H1 (cell line): Measurements from ENCODE around the gene CAMK2D. TPM values are rescaled to one million over a fixed set of nuclear protein-coding genes. Genes with fewer than 3 reads are reported as not detected.

Experiments used
- CTCF ChIA-PET: fragments of 300-600 bp; sonication (Branson Sonifier 250); formaldehyde crosslinking; loops from one replicate; lab custom pipeline; 2021; ENCODE audit not compliant: partially characterized antibody; lab: Charles Lee
- POLR2A ChIA-PET: fragments of 300-600 bp; sonication (Branson Sonifier 250); formaldehyde crosslinking; loops from one replicate; lab custom pipeline; 2021; ENCODE audit warnings: inconsistent platforms; ENCODE audit not compliant: partially characterized antibody; lab: Charles Lee
- DNase-seq, 2 experiments: peaks; one replicate each; pipeline versions ENCODE4 v3.0.0 to v3.0.0-alpha.2; 2010 to 2022; ENCODE audit warnings: low spot score in 2 of 2, low read depth in 1 of 2, mixed read lengths in 1 of 2
- FAIRE-seq: peaks from 2 replicates; lab custom pipeline; 2011; peaks lifted over from hg19 to GRCh38; lab: Jason Lieb, UNC
- H2AFZ ChIP-seq: 2 replicates; pipeline ENCODE4 v1.8.1; 2012; ENCODE audit warnings: low read length, inconsistent platforms
- H2AK5ac ChIP-seq: 2 replicates; pipeline ENCODE4 v1.6.1; 2013; ENCODE audit warnings: low read depth, low read length
- H2BK120ac ChIP-seq: replicated peaks from 2 replicates; pipeline ENCODE3; 2013; ENCODE audit warnings: low read depth, low read length, inconsistent platforms
- H2BK12ac ChIP-seq: 2 replicates; pipeline ENCODE4 v1.6.1; 2013; ENCODE audit warnings: low read depth, low read length
- H2BK15ac ChIP-seq: 2 replicates; pipeline ENCODE4 v1.6.1; 2013; ENCODE audit warnings: low read length
- H2BK20ac ChIP-seq: 2 replicates; pipeline ENCODE4 v1.6.1; 2013; ENCODE audit warnings: low read length
- H2BK5ac ChIP-seq: 2 replicates; pipeline ENCODE4 v1.6.1; 2013; ENCODE audit warnings: low read depth, low read length
- H3K14ac ChIP-seq: 2 replicates; pipeline ENCODE4 v1.6.1; 2013; ENCODE audit warnings: inconsistent platforms; ENCODE audit not compliant: insufficient read length
- H3K18ac ChIP-seq: 2 replicates; pipeline ENCODE4 v1.6.1; 2013; ENCODE audit warnings: low read length; ENCODE audit errors: extremely low read depth
- H3K23ac ChIP-seq: 2 replicates; pipeline ENCODE4 v1.6.1; 2013; ENCODE audit warnings: inconsistent platforms; ENCODE audit not compliant: insufficient read length
- H3K23me2 ChIP-seq: 2 replicates; pipeline ENCODE4 v1.6.1; 2013; ENCODE audit warnings: low read depth, low read length
- H3K27ac ChIP-seq: 2 replicates; pipeline ENCODE4 v1.6.1; 2011; ENCODE audit warnings: low read depth, low read length, inconsistent platforms
- H3K27me3 ChIP-seq, 4 experiments: replicated peaks in 1 of 4; 1 replicate in 1 of 4; 2 replicates in 3 of 4; pipeline versions ENCODE4 v1.6.1 to v1.8.1; 2011 to 2013; ENCODE audit warnings: low read length in 3 of 4, mild to moderate bottlenecking in 3 of 4, inconsistent platforms in 2 of 4, mixed read lengths in 2 of 4, moderate library complexity in 1 of 4; ENCODE audit not compliant: control insufficient read depth in 3 of 4, insufficient read depth in 3 of 4; ENCODE audit errors: extremely low read depth in 1 of 4
- H3K36me3 ChIP-seq, 4 experiments: 2 replicates each; pipeline versions ENCODE4 v1.6.1 to v1.8.1; 2011 to 2013; ENCODE audit warnings: mild to moderate bottlenecking in 4 of 4, low read length in 3 of 4, moderate library complexity in 2 of 4, control low read depth in 1 of 4, inconsistent platforms in 1 of 4; ENCODE audit not compliant: insufficient read depth in 4 of 4, control insufficient read depth in 2 of 4
- H3K4ac ChIP-seq: replicated peaks from 2 replicates; pipeline ENCODE3; 2013; ENCODE audit warnings: low read length, low read depth, mixed read lengths, inconsistent platforms; ENCODE audit not compliant: insufficient read length
- H3K4me1 ChIP-seq, 4 experiments: replicated peaks in 1 of 4; 1 replicate in 1 of 4; 2 replicates in 3 of 4; pipeline versions ENCODE4 v1.6.1 to v1.8.1; 2011 to 2013; ENCODE audit warnings: low read length in 3 of 4, inconsistent platforms in 2 of 4, mixed read lengths in 1 of 4; ENCODE audit not compliant: insufficient read depth in 4 of 4, control insufficient read depth in 3 of 4
- H3K4me2 ChIP-seq, 2 experiments: 2 replicates each; pipeline versions ENCODE4 v1.6.1 to v1.8.1; 2011 to 2013; ENCODE audit warnings: low read depth in 2 of 2, low read length in 2 of 2, control low read depth in 1 of 2, inconsistent platforms in 1 of 2, mild to moderate bottlenecking in 1 of 2; ENCODE audit not compliant: insufficient read depth in 1 of 2
- H3K4me3 ChIP-seq, 4 experiments: fragments of 200-600, 300-600 bp in 1 of 4; sonication (generic), shearing (Covaris generic), sonication (Bioruptor Twin) in 1 of 4; 2 replicates each; pipeline versions ENCODE4 v1.5.1 to v1.8.1; 2011 to 2016; ENCODE audit warnings: low read length in 4 of 4, low read depth in 3 of 4, control low read depth in 2 of 4, inconsistent platforms in 2 of 4, mild to moderate bottlenecking in 2 of 4, mixed read lengths in 1 of 4, moderate library complexity in 1 of 4; ENCODE audit not compliant: insufficient read depth in 2 of 4; ENCODE audit errors: extremely low read depth in 1 of 4
- H3K56ac ChIP-seq: replicated peaks from 2 replicates; pipeline ENCODE3; 2013; ENCODE audit warnings: low read depth, mild to moderate bottlenecking, mixed read lengths, low read length, inconsistent platforms; ENCODE audit not compliant: insufficient read length
- H3K79me1 ChIP-seq: 2 replicates; pipeline ENCODE4 v1.6.1; 2013; ENCODE audit warnings: low read depth, low read length, control low read depth
- H3K79me2 ChIP-seq, 2 experiments: 2 replicates each; pipeline versions ENCODE4 v1.6.1 to v1.8.1; 2012 to 2013; ENCODE audit warnings: low read length in 2 of 2, mild to moderate bottlenecking in 2 of 2, inconsistent platforms in 1 of 2; ENCODE audit not compliant: insufficient read depth in 2 of 2, control insufficient read depth in 1 of 2
- H3K9ac ChIP-seq, 4 experiments: replicated peaks in 1 of 4; 1 replicate in 1 of 4; 2 replicates in 3 of 4; pipeline versions ENCODE4 v1.6.1 to v1.8.1; 2011 to 2013; ENCODE audit warnings: low read depth in 3 of 4, low read length in 3 of 4, control low read depth in 2 of 4, mild to moderate bottlenecking in 2 of 4, moderate library complexity in 2 of 4, inconsistent platforms in 1 of 4; ENCODE audit errors: extremely low read depth in 1 of 4
- H3K9me3 ChIP-seq, 2 experiments: 2 replicates each; pipeline versions ENCODE4 v1.6.1 to v1.8.1; 2012 to 2013; ENCODE audit warnings: mild to moderate bottlenecking in 2 of 2, moderate library complexity in 2 of 2, control low read depth in 1 of 2, inconsistent platforms in 1 of 2, low read depth in 1 of 2, low read length in 1 of 2, mixed read lengths in 1 of 2; ENCODE audit not compliant: insufficient read depth in 2 of 2
- H4K20me1 ChIP-seq, 2 experiments: replicated peaks in 1 of 2; 2 replicates each; pipeline versions ENCODE3 to v1.8.1; 2011 to 2013; ENCODE audit warnings: inconsistent platforms in 2 of 2, low read length in 2 of 2, mild to moderate bottlenecking in 1 of 2; ENCODE audit not compliant: insufficient read depth in 2 of 2, control insufficient read depth in 1 of 2
- H4K5ac ChIP-seq: 2 replicates; pipeline ENCODE4 v1.6.1; 2013; ENCODE audit warnings: low read length, low read depth, mixed read lengths, inconsistent platforms; ENCODE audit not compliant: insufficient read length
- H4K8ac ChIP-seq: 2 replicates; pipeline ENCODE4 v1.8.0; 2013; ENCODE audit warnings: mild to moderate bottlenecking, moderate library complexity, low read length, inconsistent platforms; ENCODE audit not compliant: insufficient read depth; ENCODE audit errors: extremely low read depth
- H4K91ac ChIP-seq: replicated peaks from 2 replicates; pipeline ENCODE3; 2013; ENCODE audit warnings: low read length, mixed read lengths, inconsistent platforms; ENCODE audit not compliant: insufficient read length
- ATF3 ChIP-seq: IDR thresholded peaks from 2 replicates; pipeline ENCODE4 v1.6.1; 2011; ENCODE audit warnings: low read depth, mild to moderate bottlenecking, low read length; ENCODE audit not compliant: insufficient read depth
- CHD2 ChIP-seq: IDR thresholded peaks from 2 replicates; pipeline ENCODE4 v1.6.1; 2012; ENCODE audit warnings: low read length, improper control_type of control experiment
- CTCF ChIP-seq, 3 experiments: IDR thresholded peaks; 1 replicate in 2 of 3; 2 replicates in 1 of 3; pipeline versions ENCODE4 v1.5.1 to v1.6.1; 2011; ENCODE audit warnings: low read length in 3 of 3, mild to moderate bottlenecking in 3 of 3, inconsistent platforms in 2 of 3, low read depth in 1 of 3, moderate library complexity in 1 of 3; ENCODE audit not compliant: insufficient read depth in 1 of 3; ENCODE audit errors: control extremely low read depth in 1 of 3
- HDAC6 ChIP-seq: IDR thresholded peaks from one replicate; pipeline ENCODE4 v1.7.1; 2012; ENCODE audit warnings: low read depth, mild to moderate bottlenecking, inconsistent platforms, low read length, moderate library complexity
- NRF1 ChIP-seq: IDR thresholded peaks from 2 replicates; pipeline ENCODE4 v1.6.1; 2011; ENCODE audit warnings: mild to moderate bottlenecking, low read depth, low read length, improper control_type of control experiment
- RAD21 ChIP-seq, 2 experiments: IDR thresholded peaks in 1 of 2; conservative IDR thresholded peaks in 1 of 2; 2 replicates each; pipeline ENCODE4 v1.6.1; 2011; ENCODE audit warnings: low read depth in 2 of 2, low read length in 2 of 2, improper control_type of control experiment in 1 of 2, inconsistent platforms in 1 of 2, mild to moderate bottlenecking in 1 of 2, moderate library complexity in 1 of 2
- RBBP5 ChIP-seq: IDR thresholded peaks from 2 replicates; pipeline ENCODE4 v1.7.1; 2012; ENCODE audit warnings: low read depth, mild to moderate bottlenecking, inconsistent platforms, low read length, moderate library complexity, borderline replicate concordance
- SIRT6 ChIP-seq: IDR thresholded peaks from one replicate; pipeline ENCODE4 v1.7.1; 2012; ENCODE audit warnings: low read length, inconsistent platforms
- ZNF274 ChIP-seq: IDR thresholded peaks from 2 replicates; pipeline ENCODE4 v1.7.0; 2012; ENCODE audit warnings: low read length, borderline replicate concordance; ENCODE audit errors: extremely low read depth
- WGBS, 2 experiments: shearing (Covaris generic) in 1 of 2; methylation state at CpG; one replicate each; pipeline versions ENCODE4 v1.1.6 to v1.1.7; 2013 to 2015; ENCODE audit warnings: low lambda C conversion rate in 2 of 2, mixed read lengths in 2 of 2, inconsistent platforms in 1 of 2, low coverage in 1 of 2, missing lambda C conversion rate in 1 of 2; ENCODE audit not compliant: insufficient replicate concordance in 2 of 2, insufficient coverage in 1 of 2, insufficient read length in 1 of 2; ENCODE audit errors: extremely low coverage in 1 of 2, missing lambda C conversion rate in 1 of 2; 5-methylcytosine and 5-hydroxymethylcytosine counted together
- polyA plus RNA-seq, 7 experiments: library from polyadenylated mRNA; depleted of rRNA in 3 of 7; stranded (reverse) in 5 of 7; unstranded in 2 of 7; fragments of >200 nt in 5 of 7; fragments of 200-250 nt in 2 of 7; gene quantifications; 1 replicate in 5 of 7; 2 replicates in 1 of 7; 4 replicates in 1 of 7; pipeline versions ENCODE4 v1.2.1 to v1.2.3, GENCODE V29; 2011 to 2013; ENCODE audit warnings: missing spikeins in 2 of 7, mixed read lengths in 2 of 7
- total RNA-seq: library from RNA; stranded (reverse); fragmentation: NEBNext Ultra II Directional; extraction: Animal tissue kit (Norgen Biotek cat#: 25700); gene quantifications from 2 replicates; pipeline ENCODE4 v1.2.1, GENCODE V29; 2021

CAMK2D gene
- total and polyA plus RNA-seq, 2 of the 8 experiments (the other 6 are each of a cell fraction or from before 2014, with no cell fraction given) = 3.2 to 7.0 TPM

GRCh38 chr4:113666386-113667114 lies 95.0 kb downstream of the CAMK2D start:
- no peak overlapping the region for H3K4me2 ChIP-seq
- H3K27me3 ChIP-seq = no peaks in the 10 kb centered on the region
- no peaks in the 10 kb centered on the region for H3K4me1 ChIP-seq
- H3K4me3 ChIP-seq = no peak overlapping the region
- no peak overlapping the region for H4K8ac ChIP-seq
- no peak overlapping the region for H3K27ac ChIP-seq
- no peak overlapping the region for H2BK120ac ChIP-seq
- ChIA-PET POLR2A (no interaction called here), CTCF (interaction anchor here (0.7 kb wide), 1 partner anchor 18 kb away, joined by 3 read pairs; no protein-coding TSS in a partner anchor)
- WGBS, 2 experiments = 89% methylated on average over 8 of the region's 8 CpGs; no CpG with 5 or more reads in 1 of the 2 experiments
- H4K91ac ChIP-seq = peak overlapping the region; percentile 89
- no peak overlapping the region for H3K14ac ChIP-seq
- H3K56ac ChIP-seq = no peak overlapping the region
- H4K5ac ChIP-seq = no peak overlapping the region
- no peak overlapping the region for H2AFZ ChIP-seq
- no peaks in the 10 kb centered on the region for H3K9me3 ChIP-seq
- 0 out of 2 replicates have a peak, but pooled peaks cover 2% of the 10 kb centered on the region for H3K79me1 ChIP-seq
- no peaks in the 10 kb centered on the region for H3K79me2 ChIP-seq
- H3K36me3 ChIP-seq = no peaks in the 10 kb centered on the region
- no peak for DNase-seq
- no peak overlapping the region; a peak in 1 of 7 replicates for H3K9ac ChIP-seq
- no peak overlapping the region for H3K23ac ChIP-seq
- no peak overlapping the region for H2BK15ac ChIP-seq
- H2BK12ac ChIP-seq = no peak overlapping the region
- H2BK20ac ChIP-seq = 0 out of 2 replicates have a peak overlapping the region, but pooled peaks have one; percentile 61
- no peak overlapping the region for H2BK5ac ChIP-seq
- H2AK5ac ChIP-seq = no peak overlapping the region
- H3K23me2 ChIP-seq = 0 out of 2 replicates have a peak, but pooled peaks cover 2% of the 10 kb centered on the region
- no peak overlapping the region for H3K4ac ChIP-seq
- FAIRE-seq = no peak
- H4K20me1 ChIP-seq = no peaks in the 10 kb centered on the region
- H3K18ac ChIP-seq = no peak overlapping the region
- TF ChIP-seq NRF1 (no peak), RBBP5 (no peak), RAD21 (IDR thresholded peaks at IDR 0.05 in 1 of 2, conservative IDR thresholded peaks at IDR 0.05 in 1 of 2; ENCODE audit: low read depth in 2 of 2, low read length in 2 of 2) (no peak), CTCF (IDR thresholded peaks at IDR 0.05; ENCODE audit: control extremely low read depth in 1 of 3, insufficient read depth in 1 of 3, low read depth in 1 of 3, low read length in 3 of 3) (no peak), HDAC6 (no peak), CHD2 (no peak), SIRT6 (no peak), ATF3 (no peak), ZNF274 (no peak)
